HG02759 (cell line): Measurements from ENCODE around the gene ADAT3.

Experiments used
- ATAC-seq: cut with Tn5 transposase; IDR thresholded peaks from one replicate; pipeline ENCODE4 v1.9.1; 2021; ENCODE audit warnings: mild to moderate bottlenecking, moderate library complexity; ENCODE audit not compliant: unreplicated experiment

Gene ADAT3

DNA sequence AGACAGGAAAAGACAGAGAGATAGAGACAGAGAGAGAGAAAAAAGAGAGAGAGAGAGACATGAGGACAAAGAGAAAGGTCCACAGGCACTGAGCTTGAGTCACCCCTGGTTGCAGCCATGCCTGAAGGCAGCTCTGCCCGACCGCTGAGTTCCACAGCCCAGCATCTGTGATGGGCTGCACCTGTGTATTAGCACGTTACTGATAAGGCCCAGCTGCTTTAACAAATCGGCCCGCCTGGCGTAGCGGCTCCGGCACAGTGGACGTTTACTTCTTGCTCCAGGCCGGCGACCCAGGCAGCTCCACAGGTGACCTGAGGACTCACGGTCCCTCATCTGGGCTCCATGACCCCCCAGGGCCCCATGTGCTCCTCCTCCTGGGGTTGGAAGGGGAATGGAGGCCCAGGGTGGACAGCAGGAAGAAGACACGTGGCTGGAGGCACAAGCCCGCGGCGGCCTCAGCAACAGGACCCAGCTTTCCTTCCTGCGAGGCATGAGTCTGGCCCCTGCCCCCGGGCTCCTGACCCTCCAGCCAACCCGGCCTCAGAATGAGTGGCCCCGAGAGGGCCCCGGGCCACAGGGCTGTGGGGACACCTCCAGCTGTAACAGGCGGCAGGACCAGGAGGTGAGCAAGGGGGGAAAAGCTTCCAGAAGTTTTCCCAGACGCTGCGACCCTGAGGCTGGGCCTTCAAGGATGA, 31.9 kb downstream of the ADAT3 start:
- ATAC-seq, result no peak

DNA sequence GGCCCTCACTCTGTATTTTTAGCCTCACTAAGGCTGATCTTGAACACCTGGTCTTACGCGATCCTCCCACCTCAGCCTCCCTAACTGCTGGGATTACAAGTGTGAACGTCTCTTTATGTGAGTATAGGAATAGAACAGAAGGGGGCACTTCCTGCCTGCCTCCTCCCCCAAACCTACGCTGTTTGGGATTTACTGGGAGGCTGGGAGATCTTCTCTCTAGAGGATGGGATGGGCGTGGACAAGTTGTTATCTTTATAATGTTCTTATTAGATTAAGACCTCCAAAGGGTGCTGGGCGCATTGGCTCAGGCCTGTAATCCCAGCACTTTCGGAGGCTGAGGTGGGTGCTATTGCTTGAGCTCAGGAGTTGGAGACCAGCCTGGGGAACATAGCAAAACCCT, 32.9 kb downstream of the ADAT3 start:
- ATAC-seq, result no peak

GRCh38 chr19:1941146-1942077, 36.2 kb downstream of the ADAT3 start, which contains the start of gene CSNK1G2:
Gene CSNK1G2, plus strand, starts transcription at chr19:1941172. Its CDS starts 28,601 bp downstream, at chr19:1969773.
- ATAC-seq, result no peak

DNA sequence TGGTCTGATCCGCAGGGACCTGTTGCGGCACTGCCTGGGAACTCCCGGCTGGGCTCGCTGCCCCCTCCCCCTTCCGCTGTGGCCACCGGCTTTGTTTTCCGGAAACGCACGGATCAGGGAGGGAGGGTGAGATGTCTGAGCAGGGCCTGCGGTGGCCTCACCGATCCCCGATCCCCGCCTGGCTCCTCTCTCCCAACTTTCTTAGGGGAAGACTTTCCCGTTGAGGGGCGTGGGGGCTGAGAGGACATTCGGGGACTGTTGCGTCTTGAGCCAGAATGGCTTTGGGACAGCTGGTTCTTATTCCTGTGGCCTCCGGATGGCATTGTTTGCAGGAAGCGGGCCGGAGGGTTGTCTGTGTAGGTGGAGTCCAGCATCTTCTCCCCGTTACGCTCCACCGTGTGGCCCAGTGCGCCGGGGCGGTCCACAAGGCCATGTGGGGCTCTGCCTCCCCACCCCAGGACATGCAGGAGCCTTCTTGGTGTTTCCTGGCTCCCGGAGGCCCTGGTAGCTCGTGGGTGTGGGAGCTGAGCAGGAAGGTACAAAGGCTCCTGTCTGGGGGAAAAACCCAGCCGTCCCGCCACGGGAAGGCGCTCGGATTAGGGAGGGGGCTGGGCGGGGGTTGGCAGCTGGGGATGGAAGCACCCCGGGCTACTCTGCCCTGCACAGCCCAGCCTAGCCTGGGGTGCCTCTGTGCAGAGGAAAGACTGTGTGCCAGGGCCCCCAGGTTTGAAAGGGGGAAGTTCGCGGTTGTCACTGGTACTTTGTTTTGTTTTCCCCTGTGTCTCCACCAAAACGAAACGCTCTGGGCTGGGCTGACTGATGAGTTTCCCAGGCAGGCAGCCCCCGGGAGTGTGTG, 37.1 kb downstream of the ADAT3 start:
- peak; percentile 27 for ATAC-seq

DNA sequence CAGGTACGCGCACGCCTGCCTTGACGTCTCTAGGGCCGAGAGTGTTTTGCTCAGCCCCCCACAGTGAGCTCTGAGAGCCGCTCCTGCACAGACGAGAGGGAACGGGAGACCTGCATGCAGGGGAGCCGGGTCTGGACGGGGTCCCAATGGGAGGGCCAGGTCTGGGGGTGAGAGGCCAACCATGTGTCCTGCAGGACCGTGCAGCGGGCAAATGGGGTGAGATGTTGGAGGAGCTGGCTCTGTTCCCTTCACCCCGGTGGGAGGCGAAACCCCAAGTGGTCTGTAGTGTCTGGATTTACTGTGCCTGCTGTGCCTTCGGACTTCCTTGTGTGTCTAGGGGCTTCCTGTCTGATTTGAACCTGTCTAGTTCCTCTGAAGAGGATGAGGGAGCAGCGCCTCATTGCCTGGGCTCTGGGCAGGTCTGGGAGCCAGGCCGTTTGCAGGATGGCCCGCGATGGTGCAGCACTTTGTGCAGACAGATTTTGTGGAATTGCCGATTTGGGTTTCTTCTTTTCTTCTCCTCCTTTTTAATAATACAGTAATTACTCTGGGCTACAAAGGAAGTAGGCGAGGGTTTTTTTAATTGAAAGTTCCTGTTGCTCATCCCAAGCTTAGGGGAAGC, 37.8 kb downstream of the ADAT3 start:
- no peak for ATAC-seq

DNA sequence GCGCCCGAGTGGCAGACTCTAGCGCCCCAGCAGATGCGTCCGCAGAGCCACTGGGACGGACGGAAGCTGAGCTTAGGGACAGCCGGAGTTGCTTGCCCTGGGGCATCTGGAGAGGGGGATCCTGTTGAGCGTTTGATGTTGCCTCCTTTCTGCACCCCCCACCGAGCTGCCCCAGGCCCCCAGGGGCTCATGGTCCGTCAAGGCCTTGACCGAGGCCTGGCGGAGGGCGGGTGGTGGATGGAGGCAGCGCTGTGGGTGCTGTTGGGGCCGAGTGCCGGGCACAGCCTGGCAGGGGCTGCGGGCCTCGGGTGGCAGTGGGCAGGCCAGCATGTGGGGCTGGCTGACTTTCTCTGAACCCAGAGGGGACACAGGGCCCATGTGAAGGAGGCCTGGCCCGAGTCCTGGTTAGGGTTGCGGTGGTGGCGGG, 38.5 kb downstream of the ADAT3 start:
- no peak for ATAC-seq

DNA sequence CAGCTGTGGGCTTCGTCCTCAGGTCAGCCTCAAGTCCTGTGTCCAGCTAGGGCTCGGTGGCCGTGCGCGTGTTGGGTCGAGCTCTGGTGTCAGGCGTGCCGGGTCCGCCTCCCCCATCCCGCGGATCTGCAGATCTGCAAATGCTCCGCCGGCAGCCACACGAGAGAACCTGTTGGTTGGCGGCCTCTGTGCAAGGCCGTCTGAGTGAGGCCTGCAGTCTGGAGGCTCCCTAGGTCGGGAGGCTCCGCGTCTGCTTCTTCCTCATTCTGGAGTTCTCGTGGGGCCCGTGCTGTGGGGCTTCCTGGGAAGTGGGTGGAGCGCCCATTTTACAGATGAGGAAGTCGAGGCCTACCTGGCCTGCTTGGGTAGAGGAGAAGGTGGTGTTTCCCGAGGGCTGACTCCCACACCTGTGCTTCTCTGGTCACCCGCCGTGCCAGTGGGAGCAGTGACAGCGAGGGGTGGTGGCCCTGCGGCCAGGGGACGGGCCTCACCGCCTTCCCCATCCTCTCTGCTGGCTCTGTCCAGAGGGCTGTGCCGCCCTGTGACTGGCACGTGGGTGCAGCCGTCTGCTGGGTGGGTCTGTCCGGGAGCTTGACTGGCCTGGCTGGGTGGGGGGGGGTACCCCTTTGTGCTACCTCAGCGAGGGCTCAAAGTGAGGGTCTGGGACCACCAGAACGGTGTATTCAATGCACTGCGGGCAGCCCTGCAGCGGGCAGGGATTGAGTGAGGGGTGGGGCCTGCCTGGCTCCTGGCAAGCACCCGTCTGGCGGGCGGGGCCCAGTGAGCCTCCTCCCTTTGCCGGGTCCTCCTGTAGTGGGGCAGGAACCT, 39.1 kb downstream of the ADAT3 start:
- no peak for ATAC-seq

- ATAC-seq, result no peak
Measured at GRCh38 chr19:1944916-1945561, 39.8 kb downstream of the ADAT3 start.

DNA sequence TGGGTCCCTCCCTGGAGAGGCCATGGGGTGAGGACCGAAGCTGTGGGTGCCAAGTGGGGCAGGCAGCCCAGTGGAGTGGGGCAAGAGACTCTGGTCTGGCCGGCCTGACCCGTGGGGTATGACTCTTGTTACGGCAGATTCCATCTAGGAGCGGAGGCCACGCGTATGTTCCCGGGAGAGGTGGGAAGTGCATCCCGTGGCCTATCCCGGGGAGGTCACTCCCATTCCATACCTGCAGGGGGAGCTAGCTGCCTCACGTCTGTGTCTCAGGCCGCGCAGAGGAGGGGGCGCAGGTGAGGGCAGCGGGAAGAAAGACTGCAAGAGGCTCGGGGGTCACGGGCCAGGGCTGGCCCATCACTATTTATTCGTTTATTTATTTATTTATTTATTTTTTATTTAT, 40.7 kb downstream of the ADAT3 start:
- ATAC-seq, result no peak

DNA sequence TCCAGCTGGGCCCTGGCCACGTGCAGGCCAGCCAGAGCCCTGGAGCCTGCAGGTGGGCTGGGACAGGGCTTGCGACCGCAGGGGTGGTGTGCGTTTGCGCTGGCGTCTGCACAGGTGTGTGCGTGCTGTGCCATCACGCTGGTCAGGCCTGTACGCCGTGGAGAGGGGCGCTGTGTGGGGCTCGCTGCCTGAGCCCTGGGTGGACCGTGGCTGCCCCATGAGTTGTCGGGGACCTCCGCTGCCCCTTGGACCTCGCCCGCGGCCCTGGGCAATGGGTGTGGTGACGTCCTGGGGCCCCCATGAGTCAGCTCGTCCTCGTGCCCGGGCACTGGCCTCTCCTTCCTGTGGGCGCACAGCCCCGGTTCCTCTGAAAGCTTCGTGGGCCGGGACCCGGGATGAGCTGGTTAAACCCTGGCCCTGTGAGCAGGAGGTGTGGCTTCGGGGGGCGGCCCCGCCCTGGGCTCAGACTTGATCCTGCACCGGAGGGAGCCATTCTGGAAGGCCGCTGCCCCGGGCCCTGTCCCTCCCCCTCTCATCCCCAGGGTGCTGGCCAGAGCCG, 42.5 kb downstream of the ADAT3 start:
- no peak for ATAC-seq

DNA sequence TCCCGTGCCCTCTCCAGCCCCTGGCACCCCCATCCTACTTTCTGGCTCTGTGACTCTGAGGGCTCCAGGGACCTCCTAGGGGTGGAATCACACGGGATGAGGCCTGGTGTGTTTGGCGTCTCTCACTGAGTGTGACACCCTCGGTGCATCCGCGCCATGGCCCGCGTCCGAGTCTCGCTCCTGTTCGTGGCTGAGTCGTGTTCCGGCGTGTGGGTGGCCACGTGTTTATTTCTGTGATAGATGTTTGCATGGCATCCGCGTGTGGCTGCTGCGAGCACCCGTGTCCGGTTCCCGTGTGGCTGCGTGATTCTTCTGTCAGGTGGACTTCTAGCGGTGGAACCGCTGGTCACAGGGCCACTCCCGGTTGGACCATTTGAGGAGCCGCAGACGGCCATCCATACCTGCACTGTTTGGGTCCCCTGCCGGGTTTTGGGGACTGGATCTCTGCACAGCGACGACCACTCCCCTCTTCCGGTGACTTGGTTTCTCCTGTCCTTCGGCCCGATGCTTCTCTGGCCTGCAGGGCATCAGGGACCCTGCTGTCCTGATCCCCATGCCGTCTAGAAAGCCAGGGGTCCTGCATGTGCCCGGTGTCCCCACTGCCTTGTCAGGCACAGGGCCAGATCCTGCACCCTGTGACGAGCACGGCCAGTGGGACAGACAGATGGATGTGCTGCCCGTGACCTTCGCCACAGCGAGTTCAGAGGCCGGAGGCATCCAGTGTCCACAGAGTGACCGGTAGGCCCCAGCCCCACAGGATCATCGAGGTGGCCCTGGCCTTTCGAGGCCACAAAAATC, 44.3 kb downstream of the ADAT3 start:
- no peak for ATAC-seq

DNA sequence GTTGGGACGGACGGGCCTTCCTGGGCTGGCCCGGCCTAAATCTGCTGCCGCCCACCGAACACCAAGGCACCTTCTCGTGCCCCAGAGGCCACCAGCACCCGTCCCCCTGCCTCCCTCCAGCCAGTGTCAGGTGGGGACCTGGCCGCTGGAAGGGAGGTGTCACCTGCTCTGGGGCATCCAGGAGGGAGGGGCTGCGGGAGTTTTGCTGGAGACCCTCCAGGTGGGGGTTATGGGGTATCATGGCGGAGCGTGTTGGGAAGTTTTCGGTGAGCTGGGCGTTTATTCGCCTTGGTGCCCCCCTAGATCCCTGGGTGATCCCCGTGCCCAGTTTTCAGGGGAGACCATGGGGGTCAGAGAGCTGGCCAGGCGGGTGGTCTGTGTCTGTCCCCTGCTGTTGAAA, 45.4 kb downstream of the ADAT3 start:
- no peak for ATAC-seq

- no peak for ATAC-seq
Measured at GRCh38 chr19:1952635-1953034, 47.4 kb downstream of the ADAT3 start.

GRCh38 chr19:1953037-1953436, 47.8 kb downstream of the ADAT3 start:
- no peak for ATAC-seq

GRCh38 chr19:1953441-1954094, 48.4 kb downstream of the ADAT3 start:
- ATAC-seq, result no peak

GRCh38 chr19:1954532-1954933, 49.3 kb downstream of the ADAT3 start:
- no peak for ATAC-seq
